Stimulated activated effector memory CD8-positive, alpha-beta T cell treated with anti-CD3 and anti-CD28 coated beads, Interleukin-12 subunit alpha, Interleukin-12 subunit beta, amount 100 ng/mL, for 72 hours (primary cell): ENCODE results near the gene PLEKHG4B.
A peak's percentile ranks its signal among the peaks of the same experiment; 100 is the strongest.
"Not testable (repeated sequence)": the region's sequence is repeated elsewhere in the genome, so short reads cannot be mapped to it uniquely, and the experiment has no call there.

Experiments used
- ATAC-seq: fragments of 150-1000 bp; cut with Tn5 transposase; 2 replicates; pipeline ENCODE4 v1.10.0; 2021
- DNase-seq, 2 donors: peaks; one replicate each; pipeline ENCODE4 v3.0.0; 2021 to 2022; ENCODE audit warnings: low spot score in 2 of 2
- H3K27ac Mint-ChIP-seq: one replicate; pipeline ENCODE4 v1.8.0; 2022; ENCODE audit warnings: mild to moderate bottlenecking, mixed read lengths
- H3K36me3 Mint-ChIP-seq: one replicate; pipeline ENCODE4 v1.8.0; 2022; ENCODE audit warnings: mild to moderate bottlenecking, mixed read lengths
- H3K4me1 Mint-ChIP-seq: one replicate; pipeline ENCODE4 v1.8.0; 2022; ENCODE audit warnings: mixed read lengths
- H3K4me3 Mint-ChIP-seq: one replicate; pipeline ENCODE4 v1.8.0; 2022; ENCODE audit warnings: mild to moderate bottlenecking, mixed read lengths
- H3K9me3 Mint-ChIP-seq: one replicate; pipeline ENCODE4 v1.8.0; 2022; ENCODE audit warnings: mixed read lengths

Gene PLEKHG4B

DNA sequence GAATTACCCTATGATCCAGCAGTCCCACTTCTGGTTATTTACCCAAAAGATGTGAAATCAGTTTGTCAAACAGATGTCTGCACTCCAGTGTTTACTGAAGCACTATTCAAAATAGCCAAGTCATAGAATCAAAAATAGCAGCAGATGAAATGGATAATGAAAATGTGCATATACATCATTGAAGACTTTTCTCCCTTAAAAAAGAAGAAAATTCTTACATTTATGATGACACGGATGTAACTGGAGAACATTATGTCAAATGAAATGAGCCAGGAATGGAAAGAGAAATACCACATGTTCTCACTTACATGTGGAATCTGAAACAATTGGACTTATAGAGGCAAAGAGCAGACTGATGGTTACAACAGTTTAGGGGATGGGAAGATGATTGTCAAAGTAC is 21.5 kb upstream of the PLEKHG4B start:
- no peaks in the 10 kb centered on the region for H3K36me3 Mint-ChIP-seq
- H3K4me3 Mint-ChIP-seq, result no peak overlapping the region
- no peaks in the 10 kb centered on the region for H3K4me1 Mint-ChIP-seq
- DNase-seq (no peak), ATAC-seq (no peak)
- peaks cover 3% of the 10 kb centered on the region for H3K9me3 Mint-ChIP-seq
- H3K27ac Mint-ChIP-seq, result no peak overlapping the region

DNA sequence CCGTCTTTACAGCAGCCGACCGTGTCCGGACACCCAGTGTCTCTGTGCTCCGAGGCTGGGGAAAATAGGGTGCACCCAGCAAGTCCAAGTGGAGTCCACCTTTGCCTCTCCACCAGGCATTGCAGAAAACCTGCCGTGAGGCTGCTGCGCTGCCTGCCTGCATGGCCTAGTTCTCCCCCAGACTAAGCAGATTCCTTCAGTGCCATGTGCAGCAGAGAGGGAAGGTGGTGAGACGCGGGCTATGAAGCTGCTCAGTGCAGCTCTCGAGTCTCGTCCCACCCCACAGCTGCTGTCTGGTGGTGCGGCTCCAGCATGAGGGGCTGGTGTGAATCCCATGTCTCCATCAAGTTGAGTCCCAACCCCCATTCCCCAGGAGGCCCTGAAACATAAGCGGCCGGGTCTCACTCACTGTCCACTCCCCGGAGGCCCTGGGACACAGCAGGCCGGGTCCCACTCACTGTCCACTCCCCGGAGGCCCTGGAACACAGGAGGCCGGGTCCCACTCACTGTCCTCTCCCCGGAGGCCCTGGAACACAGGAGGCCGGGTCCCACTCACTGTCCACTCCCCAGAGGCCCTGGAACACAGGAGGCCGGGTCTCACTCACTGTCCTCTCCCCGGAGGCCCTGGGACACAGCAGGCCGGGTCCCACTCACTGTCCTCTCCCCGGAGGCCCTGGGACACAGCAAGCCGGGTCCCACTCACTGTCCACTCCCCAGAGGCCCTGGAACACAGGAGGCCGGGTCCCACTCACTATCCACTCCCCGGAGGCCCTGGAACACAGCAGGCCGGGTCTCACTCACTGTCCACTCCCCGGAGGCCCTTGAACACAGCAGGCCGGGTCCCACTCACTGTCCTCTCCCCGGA is 19.4 kb upstream of the PLEKHG4B start:
- H3K4me3 Mint-ChIP-seq, H3K9me3 Mint-ChIP-seq, ATAC-seq, H3K36me3 Mint-ChIP-seq, H3K27ac Mint-ChIP-seq, H3K4me1 Mint-ChIP-seq: not testable (repeated sequence)
- DNase-seq, result peak in 1 of 2 donors; percentile 33

DNA sequence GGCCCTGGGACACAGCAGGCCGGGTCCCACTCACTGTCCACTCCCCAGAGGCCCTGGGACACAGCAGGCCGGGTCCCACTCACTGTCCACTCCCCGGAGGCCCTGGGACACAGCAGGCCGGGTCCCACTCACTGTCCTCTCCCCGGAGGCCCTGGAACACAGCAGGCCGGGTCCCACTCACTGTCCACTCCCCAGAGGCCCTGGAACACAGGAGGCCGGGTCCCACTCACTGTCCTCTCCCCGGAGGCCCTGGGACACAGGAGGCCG is 18.9 kb upstream of the PLEKHG4B start:
- not testable (repeated sequence) for H3K27ac Mint-ChIP-seq, ATAC-seq, H3K9me3 Mint-ChIP-seq, H3K4me1 Mint-ChIP-seq, H3K36me3 Mint-ChIP-seq, H3K4me3 Mint-ChIP-seq
- peak in 1 of 2 donors; percentile 6 for DNase-seq

DNA sequence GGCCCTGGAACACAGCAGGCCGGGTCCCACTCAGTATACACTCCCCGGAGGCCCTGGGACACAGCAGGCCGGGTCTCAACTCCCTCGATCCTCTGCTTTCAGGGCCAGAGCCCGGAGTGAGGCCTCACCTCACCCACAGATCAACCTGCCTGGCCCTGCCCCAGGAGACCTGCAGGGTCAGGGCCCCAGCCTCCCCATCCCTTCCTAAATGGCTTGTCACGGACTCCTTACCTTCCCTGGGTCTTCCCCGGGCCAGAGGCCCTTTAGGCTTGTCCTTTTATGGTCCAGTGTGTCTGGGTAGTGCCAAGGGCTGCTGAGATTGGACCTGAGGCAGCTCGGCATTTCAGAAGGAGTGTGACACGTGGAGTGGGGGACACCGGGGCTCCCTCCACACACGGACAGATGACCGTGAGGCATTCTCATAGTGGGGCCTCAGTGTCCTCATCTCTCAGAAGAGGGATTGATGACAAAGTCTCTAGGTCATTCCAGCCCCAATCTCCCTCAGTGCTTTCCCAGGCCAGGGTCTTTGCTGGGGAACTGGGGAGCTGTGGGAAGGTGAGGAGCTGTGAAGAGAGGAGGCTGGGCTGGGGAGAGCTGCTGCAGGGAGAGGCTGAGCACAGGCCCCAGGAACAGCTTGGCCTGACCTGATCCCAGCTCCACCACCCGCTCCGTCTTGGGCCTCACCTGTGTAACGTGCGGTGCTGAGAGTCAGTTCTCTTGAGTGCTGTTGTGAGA is 18.0 kb upstream of the PLEKHG4B start:
- no peak for DNase-seq
- Mint-ChIP-seq H3K27ac (no peak overlapping the region), H3K4me3 (no peak overlapping the region), H3K36me3 (no peaks in the 10 kb centered on the region), H3K4me1 (no peaks in the 10 kb centered on the region), H3K9me3 (no peaks in the 10 kb centered on the region)
- ATAC-seq, result no peak

DNA sequence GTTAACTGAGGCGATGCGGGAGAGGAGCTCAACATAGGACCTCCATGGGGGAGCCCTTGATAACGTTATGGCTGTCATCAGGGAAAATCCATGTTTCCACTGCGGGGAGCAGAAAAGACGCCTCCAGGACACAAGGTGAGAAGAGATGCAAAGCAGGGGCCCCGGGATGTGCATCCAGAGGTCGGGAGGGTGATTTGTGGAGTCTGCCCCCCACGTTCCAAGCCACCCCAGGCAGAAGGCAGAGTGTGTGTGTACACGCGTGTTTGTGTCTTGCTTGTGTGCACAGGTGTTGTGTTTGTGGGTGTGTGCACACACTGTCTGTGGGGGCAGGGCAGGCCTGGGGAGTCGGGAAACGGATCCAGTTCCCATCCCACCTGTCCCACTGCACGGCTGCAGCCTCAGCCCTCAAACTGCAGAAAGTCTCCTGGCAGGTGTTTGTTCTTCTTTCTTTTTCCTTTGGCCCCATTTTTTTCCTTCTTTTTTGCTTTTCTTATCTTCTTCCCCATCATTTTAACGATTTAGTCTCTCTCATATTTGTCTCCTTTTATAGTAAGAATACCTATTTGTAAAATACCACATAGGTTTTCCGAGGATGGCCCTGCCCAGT is 17.4 kb upstream of the PLEKHG4B start:
- Mint-ChIP-seq H3K9me3 (no peaks in the 10 kb centered on the region), H3K36me3 (no peaks in the 10 kb centered on the region), H3K4me1 (no peaks in the 10 kb centered on the region), H3K27ac (no peak overlapping the region), H3K4me3 (no peak overlapping the region)
- ATAC-seq (no peak), DNase-seq (no peak)

DNA sequence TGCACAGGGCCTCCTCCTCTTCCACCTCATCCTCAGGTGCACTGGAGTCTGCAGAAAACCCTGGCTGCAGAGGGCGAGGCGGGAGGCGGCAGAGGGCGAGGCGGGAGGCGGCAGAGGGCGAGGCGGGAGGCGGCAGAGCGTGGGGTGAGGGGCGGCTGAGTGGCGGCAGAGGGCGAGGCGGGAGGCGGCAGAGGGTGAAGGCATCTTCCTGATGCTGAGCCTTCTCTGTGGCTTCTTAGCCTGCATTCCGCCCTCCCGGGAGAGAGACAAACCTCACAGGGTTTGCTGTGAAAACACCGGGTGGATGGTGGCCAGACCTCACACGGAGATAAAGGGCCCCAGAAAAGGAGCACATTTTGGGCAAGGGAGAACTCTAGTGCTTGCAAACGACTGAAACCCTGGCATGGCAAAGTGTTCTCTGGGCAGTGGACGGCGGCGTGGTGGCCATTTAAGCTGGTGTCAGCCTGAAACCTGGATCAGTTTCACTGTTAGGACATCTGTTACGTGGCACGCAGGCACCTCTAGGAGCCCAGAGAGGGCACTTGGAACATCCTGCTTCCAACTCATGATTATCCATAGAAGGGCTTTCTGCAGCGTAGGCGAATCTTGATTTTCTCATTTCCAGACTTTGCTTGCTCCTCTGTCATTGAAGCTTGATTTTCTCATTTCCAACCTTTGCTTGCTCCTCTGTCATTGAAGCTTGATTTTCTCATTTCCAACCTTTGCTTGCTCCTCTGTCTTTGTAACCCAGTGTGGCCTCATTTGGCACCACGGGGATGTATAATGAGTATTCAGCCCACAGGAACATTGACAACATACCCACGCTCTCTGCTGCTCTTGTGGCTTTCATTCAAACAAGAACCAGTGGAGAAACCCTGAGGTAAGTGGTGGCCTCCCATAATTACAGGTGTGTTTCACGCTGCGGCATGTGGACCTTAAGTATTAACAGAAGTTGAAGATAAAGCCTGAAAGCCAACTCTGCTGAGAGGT is 16.3 kb upstream of the PLEKHG4B start:
- ATAC-seq (no peak), DNase-seq (no peak)
- H3K4me1 Mint-ChIP-seq, result no peaks in the 10 kb centered on the region
- no peaks in the 10 kb centered on the region for H3K36me3 Mint-ChIP-seq
- H3K27ac Mint-ChIP-seq, result no peak overlapping the region
- no peak overlapping the region for H3K4me3 Mint-ChIP-seq
- H3K9me3 Mint-ChIP-seq, result no peaks in the 10 kb centered on the region

DNA sequence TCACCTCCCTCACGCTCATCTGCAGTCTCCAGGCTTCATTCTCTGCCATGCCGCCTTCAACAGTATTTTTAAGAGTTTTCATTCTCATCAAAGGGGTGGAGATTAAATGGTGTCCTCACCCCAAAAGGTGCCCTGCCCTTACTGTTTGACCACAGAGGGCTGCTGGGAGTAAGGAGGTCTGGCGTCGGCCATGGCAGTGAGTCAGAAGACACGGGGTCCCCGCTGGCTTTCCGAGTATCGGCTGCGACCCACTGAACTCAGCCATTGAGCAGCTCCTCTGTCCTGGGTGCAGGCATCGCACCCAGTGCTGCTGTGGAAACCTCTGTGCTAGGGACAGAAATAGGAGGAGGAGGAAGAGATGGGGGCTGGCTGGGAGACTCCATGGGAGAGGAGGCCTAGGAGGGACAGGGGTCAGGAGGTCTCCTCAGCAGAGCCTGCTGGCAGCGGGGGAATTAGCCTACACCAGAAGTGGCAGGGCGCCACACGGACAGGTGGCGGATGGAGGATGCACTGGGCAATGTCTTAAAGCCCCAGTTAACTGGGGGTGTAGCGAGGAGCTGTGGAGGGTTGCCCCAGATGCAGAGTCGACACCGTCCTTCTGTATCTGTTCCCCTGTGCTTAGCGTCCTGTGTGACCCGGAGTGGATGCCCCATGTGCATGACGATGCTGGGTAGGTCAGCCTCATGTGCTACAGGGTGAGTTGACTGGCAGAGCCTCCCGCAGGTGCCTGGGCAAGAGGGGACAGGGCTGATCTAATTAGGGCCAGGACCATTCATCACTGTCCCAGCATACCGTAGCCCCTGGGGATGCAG is 15.4 kb upstream of the PLEKHG4B start:
- ATAC-seq (no peak), DNase-seq (no peak)
- H3K36me3 Mint-ChIP-seq, result no peaks in the 10 kb centered on the region
- H3K27ac Mint-ChIP-seq, result no peak overlapping the region
- H3K4me1 Mint-ChIP-seq, result no peaks in the 10 kb centered on the region
- H3K4me3 Mint-ChIP-seq, result no peak overlapping the region
- no peaks in the 10 kb centered on the region for H3K9me3 Mint-ChIP-seq

DNA sequence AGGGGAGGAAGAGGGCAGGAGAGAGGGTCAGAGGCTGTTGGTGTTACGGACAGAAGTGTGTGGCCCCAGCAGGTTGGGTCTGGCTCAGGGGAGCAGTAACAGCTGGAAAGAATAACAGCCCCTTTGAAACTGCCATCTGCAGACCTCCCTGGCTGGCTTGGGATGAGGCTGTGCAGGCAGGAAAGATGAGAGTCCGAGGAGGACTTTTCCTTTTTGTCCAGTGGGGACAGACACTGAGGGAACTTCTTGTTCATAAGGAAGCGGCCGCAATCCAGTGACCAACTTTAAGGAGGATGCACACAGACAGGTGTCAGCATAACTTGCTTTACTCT is 14.8 kb upstream of the PLEKHG4B start:
- ATAC-seq (no peak), DNase-seq (no peak)
- H3K27ac Mint-ChIP-seq, result no peak overlapping the region
- no peak overlapping the region for H3K4me3 Mint-ChIP-seq
- H3K36me3 Mint-ChIP-seq, result no peaks in the 10 kb centered on the region
- H3K9me3 Mint-ChIP-seq, result no peaks in the 10 kb centered on the region
- H3K4me1 Mint-ChIP-seq, result no peaks in the 10 kb centered on the region

DNA sequence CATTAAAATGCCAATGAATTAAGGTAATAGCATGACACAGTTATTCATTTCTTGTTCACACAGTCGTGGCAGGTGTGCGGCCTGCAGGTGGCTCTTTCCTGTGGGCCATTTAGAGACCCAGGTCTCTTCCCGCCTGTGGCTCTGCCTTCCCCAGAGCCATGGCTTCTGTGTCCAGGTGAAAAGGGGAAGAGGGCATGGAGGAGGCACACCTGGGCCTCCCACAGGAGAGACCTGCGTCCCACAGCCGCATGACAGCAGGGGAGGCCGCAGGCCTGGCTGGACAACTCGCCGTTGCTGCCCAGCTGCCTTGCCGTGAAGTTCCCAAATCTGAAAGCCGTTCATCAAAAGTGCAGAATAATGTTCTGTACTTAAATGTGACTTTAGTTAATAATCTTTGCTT is 14.4 kb upstream of the PLEKHG4B start:
- Mint-ChIP-seq H3K27ac (no peak overlapping the region), H3K36me3 (no peaks in the 10 kb centered on the region), H3K4me3 (no peak overlapping the region)

DNA sequence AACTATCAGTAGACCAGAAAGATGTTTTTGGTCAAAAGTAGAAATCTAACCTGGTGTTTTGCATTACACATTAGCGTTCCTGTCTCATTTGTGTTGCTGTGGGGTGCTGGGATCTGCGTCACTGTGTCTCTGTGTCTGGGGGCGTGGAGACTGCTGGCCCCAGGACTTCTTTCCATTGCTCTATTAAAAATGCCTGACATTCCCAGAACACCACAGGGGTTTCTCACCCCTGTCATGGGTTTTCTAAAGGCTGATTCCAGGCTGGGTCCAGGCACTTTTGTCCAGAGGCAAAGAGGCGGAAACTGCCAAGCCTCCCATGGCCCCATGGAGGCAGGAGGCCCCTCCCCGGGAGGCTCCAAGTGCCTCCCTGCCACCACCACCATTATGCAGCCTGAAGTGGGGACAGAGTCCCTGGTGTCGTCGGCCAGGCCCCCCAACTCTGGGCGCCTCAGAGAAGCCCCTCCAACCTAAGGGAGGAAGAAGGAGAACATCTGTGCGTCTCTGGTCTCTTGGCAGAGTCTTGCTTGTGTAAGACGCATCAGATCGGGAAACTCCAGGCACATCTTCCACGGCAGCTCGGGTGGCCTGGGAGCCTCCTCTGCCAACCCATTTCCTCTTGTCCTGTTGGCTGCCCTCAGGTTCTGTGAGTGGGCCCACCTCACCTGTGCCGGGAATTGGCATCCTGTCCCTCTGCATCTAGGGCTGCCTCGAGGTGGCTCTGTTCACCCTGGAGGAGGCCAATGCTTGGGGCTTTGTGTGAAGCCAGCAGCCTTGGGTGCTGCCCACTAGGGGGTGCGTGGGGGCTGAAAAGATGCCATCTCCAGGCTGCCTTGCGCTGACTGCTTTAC is 13.8 kb upstream of the PLEKHG4B start:
- Mint-ChIP-seq H3K36me3 (no peaks in the 10 kb centered on the region), H3K4me3 (no peak overlapping the region), H3K27ac (no peak overlapping the region), H3K9me3 (no peaks in the 10 kb centered on the region), H3K4me1 (no peaks in the 10 kb centered on the region)
- ATAC-seq, result peak; percentile 36
- DNase-seq, result no peak

More for the DNA sequence above, 14.4 kb upstream of the PLEKHG4B start:
- no peak for DNase-seq
- no peak for ATAC-seq
- no peaks in the 10 kb centered on the region for H3K9me3 Mint-ChIP-seq
- H3K4me1 Mint-ChIP-seq, result no peaks in the 10 kb centered on the region

DNA sequence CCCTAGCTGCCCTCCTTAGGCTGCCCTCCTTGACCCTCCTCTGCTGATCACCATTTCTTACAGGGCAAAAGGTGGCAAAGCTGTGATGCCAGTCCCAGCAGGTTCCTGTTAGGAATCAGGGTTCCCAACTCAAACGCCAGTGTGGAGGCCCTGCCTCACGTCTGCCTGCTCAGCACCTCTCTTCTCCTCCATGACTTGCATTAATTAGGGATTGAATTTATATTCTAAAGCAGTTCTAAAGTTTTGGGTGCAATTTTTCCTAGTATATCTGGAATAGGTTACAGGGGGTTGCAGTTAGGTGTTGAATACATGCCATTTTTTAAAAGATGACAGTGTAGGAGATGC is 13.2 kb upstream of the PLEKHG4B start:
- DNase-seq (no peak), ATAC-seq (no peak)
- Mint-ChIP-seq H3K27ac (no peak overlapping the region), H3K4me3 (no peak overlapping the region), H3K9me3 (no peaks in the 10 kb centered on the region), H3K36me3 (no peaks in the 10 kb centered on the region), H3K4me1 (no peaks in the 10 kb centered on the region)

DNA sequence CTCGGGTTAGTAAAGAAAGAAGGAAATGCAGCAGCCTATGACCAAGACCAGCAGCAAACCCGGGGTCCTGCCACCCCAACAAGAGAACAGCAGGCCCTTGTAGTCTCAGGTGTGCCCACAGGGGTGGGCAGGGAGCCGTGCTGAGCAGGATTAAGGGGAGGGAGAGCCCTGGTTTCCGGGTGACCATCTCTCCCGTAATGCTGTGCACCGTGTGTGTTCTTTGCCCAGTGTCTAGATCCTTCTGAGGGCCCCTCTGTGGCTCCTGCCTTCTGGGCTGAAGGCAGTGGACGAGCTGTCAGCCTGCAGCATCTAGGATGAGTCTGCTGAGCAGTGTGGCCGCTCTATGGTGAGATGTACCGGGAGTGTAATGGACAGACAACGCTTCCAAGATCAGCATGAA is 12.7 kb upstream of the PLEKHG4B start:
- no peak for DNase-seq
- no peak for ATAC-seq
- Mint-ChIP-seq H3K9me3 (no peaks in the 10 kb centered on the region), H3K4me3 (no peak overlapping the region), H3K4me1 (no peaks in the 10 kb centered on the region), H3K36me3 (no peaks in the 10 kb centered on the region), H3K27ac (no peak overlapping the region)

DNA sequence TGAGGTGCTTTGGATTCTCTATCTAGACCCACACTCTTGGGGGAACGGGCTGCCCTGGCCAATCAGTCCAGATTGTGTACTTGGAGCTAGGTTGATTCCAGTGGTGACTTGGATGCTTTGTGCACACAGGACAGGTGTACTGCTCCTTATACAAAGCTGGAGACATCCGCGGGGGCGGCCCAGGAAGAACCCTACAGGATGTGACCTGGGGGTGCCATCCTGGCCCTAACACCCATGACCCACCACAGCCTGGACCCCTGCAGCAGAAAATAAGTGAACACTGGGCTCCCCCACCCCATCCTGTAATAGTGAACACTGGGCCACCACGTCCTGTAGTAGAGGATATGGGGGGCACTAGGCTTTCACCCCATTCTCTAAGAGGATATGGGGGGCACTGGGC is 12.1 kb upstream of the PLEKHG4B start:
- Mint-ChIP-seq H3K4me1 (no peaks in the 10 kb centered on the region), H3K27ac (no peak overlapping the region), H3K4me3 (no peak overlapping the region), H3K36me3 (no peaks in the 10 kb centered on the region), H3K9me3 (no peaks in the 10 kb centered on the region)
- DNase-seq (no peak), ATAC-seq (no peak)
